ENCODE measurements around the gene FBXO47.
"Not testable (repeated sequence)": the region's sequence is repeated elsewhere in the genome, so short reads cannot be mapped to it uniquely, and the experiment has no call there.

The FBXO47 gene

DNA sequence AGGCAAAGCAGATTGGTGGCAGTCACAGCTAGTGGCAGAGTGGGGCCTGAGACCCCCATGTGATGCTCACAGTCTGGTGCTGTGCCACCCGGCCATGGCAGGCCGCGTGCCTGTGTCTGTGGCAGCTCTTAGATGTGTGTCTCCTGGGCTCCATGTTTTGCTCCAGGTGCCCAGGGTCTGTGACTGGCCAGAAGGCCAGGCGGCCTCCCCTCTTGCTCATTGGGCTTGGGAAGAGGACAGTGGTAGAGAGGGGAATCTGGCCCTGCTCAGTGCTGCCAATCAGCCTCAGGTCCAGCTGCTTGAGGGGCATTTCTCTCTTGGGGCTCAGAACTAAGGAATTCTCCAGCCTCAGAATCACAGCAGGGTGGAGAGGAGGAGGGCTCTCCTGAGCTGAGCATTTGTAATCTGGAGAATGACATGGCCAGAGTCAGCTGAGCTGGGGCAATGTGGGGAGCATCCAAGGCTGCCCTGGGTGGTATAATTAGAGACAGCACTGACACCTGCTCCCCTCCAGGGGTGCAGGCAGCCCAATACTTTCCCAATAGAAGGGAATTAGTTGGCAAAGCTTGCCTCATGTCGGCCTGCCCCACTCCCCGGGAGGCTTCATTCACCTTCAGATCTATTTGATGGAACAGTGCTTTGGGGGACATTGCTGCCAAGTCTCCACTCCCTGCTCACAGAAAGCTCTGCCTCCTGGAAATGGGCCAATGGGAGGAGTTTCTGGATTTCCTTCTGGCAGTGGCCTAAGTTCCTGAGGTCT is 44.5 kb downstream of the FBXO47 start:
- DNase-seq (ENCODE audit: low read depth in 2 of 3, low spot score in 2 of 3), result no peak

DNA sequence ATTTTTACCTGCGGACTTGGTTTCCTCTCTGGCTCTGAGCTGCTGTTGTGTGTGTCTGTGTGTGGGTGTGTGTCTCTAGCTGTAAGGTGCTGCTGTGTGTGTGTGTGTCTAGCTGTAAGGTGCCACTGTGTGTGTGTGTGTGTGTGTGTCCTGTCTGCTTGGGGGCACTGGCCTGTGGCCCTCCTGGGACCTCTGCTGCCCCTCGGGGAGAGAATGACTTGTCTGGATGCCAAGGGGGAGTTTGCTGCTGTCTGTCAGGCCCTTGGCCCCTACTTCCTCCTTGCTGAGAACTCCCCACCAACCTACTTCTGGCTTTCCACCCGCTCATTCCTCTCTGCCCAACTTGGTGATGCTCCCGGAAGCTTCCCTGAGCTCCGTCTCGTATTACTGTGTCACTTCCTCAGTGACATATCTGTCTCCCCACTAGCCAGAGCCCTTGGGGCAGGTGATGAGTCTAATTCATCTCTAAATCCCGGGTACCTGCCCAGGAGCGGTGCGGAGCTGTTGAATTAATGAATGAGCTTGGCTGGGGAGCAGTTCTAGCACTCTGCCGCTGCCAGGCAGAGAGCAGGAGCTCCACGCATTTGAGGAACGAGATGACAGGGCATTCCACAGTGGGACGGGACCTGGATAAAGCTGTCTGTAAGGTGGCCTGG is 45.3 kb downstream of the FBXO47 start:
- DNase-seq (ENCODE audit: low read depth in 2 of 3, low spot score in 2 of 3), result no peak

DNA sequence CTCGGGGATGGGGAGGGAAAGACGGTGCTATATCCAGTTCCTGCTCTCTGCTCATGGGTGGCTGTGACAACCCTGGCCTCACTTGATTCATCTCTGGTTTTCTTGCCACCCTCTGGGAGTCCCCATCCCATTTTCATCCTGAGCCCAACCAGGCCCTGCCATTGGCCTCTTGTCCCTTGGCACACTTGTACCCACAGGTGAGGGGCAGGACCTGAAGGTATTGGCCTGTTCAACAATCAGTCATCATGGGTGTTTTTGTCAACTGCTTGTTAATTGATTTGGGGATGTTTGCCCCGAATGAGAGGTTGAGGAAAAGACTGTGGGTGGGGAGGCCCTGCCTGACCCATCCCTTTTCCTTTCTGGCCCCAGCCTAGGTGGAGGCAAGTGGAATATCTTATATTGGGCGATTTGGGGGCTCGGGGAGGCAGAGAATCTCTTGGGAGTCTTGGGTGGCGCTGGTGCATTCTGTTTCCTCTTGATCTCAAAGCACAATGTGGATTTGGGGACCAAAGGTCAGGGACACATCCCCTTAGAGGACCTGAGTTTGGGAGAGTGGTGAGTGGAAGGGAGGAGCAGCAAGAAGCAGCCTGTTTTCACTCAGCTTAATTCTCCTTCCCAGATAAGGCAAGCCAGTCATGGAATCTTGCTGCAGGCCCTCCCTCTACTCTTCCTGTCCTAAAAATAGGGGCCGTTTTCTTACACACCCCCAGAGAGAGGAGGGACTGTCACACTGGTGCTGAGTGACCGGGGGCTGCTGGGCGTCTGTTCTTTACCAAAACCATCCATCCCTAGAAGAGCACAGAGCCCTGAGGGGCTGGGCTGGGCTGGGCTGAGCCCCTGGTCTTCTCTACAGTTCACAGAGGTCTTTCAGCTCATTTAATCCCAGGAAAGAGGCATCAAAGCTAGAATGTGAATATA is 46.6 kb downstream of the FBXO47 start:
- no peak for DNase-seq (ENCODE audit: low read depth in 2 of 3, low spot score in 2 of 3)

DNA sequence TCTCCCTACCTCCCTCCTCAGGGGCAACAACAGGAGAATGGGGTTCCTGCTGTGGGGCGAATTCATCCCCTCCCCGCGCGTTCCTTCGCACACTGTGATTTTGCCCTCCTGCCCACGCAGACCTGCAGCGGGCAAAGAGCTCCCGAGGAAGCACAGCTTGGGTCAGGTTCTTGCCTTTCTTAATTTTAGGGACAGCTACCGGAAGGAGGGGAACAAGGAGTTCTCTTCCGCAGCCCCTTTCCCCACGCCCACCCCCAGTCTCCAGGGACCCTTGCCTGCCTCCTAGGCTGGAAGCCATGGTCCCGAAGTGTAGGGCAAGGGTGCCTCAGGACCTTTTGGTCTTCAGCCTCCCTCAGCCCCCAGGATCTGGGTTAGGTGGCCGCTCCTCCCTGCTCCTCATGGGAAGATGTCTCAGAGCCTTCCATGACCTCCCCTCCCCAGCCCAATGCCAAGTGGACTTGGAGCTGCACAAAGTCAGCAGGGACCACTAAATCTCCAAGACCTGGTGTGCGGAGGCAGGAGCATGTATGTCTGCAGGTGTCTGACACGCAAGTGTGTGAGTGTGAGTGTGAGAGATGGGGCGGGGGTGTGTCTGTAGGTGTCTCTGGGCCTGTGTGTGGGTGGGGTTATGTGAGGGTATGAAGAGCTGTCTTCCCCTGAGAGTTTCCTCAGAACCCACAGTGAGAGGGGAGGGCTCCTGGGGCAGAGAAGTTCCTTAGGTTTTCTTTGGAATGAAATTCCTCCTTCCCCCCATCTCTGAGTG is 47.7 kb downstream of the FBXO47 start:
- no peak for DNase-seq (ENCODE audit: low read depth in 2 of 3, low spot score in 2 of 3)

DNA sequence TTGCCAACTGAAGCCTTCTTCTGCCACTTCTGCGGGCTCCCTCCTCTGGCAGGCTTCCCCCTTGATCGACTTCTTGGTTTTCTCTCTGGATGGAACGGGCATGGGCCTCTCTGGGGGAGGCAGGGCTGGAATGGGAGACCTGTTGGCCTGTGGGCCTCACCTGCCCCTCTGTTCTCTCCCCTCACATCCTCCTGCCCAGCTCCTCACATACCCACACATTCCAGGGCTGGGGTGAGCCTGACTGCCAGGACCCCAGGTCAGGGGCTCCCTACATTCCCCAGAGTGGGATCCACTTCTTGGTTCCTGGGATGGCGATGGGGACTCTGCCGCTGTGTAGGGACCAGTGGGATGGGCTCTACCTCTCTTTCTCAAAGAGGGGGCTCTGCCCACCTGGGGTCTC is 48.3 kb downstream of the FBXO47 start:
- DNase-seq (ENCODE audit: low read depth in 2 of 3, low spot score in 2 of 3), result no peak

DNA sequence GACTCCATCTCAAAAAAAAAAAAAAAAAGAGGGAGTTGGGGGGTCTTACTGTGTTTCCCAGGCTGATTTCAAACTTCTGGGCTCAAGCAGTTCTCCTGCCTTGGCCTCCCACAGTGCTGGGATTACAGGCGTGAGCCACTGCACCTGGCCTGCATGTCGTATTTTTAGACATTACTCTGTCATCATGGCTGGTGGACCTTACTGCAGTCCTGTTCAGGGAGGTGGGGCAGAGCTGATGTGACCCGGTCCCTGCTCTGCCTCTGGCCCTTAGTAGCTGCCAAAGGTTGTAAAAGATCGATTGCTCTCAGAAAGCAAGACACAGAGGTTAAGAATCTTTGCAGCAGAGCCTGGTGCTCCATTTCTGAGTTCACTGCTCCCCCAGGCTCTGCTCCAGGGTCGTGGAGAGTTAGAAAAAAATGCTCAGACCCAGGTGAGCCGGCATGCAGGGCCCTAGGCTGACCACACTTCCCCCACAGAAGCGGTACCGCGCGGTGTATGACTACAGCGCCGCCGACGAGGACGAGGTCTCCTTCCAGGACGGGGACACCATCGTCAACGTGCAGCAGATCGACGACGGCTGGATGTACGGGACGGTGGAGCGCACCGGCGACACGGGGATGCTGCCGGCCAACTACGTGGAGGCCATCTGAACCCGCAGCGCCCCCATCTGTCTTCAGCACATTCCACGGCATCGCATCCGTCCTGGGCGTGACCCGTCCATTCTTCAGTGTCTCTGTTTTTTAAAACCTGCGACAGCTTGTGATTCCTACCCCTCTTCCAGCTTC is 48.9 kb downstream of the FBXO47 start:
- no peak for DNase-seq (ENCODE audit: low read depth in 2 of 3, low spot score in 2 of 3)

DNA sequence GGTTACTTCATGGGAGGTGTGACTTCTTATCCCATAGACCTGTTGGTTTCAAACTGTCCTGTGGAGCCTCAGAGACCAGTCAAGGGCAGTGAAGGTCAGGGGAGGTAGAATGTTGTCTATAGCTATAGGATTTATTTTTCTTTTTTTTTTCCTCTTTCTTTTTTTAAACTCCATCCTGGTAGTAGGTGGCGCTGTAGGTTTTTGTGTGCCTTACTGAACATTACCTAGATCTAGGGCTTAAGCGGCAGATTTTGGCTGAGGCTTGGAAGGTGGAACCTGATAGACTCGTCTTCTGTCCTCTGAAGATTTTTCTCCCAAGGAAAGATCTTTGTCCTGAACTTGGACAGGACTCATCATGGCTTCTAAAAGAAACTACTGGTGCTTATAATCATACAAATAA is 49.9 kb downstream of the FBXO47 start:
- DNase-seq (ENCODE audit: low read depth in 2 of 3, low spot score in 2 of 3), result no peak

DNA sequence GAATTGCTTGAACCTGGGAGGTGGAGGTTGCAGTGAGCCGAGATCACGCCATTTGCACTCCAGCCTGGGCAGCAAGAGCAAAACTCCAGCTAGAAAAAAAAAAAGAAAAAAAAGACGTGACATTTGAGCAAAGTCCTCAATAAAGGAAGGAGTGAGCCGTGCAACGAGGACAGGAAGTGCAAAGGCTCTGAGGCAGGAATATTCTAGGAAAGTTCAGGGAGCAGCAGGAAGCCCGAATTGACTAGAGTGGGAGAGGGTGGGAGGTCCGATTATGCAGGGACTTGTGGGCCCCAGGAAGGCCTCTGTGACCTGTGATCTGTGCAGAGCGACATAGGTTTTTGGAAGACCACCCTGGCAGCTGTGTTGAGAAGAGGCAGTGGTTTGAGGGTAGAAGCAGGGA is 50.4 kb downstream of the FBXO47 start:
- DNase-seq (ENCODE audit: low read depth in 2 of 3, low spot score in 2 of 3), result no peak

DNA sequence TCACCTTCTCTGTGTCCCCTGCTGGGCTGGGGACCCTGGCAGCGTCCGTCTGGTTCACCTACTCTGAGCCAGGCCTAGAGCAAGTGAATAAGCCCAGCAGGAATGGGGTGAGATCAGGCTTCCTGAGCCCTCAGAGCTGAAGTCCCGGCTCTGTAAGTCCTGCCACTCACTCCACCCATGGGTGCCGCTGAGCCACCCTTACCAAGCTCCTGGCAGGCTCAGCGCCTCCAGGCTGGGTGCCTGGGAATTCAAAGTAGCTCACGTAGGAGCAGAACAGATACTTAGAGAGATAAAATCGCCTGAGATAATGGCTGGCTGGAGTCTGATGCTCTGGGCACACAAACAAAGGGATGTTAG is 51.6 kb downstream of the FBXO47 start:
- DNase-seq (ENCODE audit: low read depth in 2 of 3, low spot score in 2 of 3), result no peak

DNA sequence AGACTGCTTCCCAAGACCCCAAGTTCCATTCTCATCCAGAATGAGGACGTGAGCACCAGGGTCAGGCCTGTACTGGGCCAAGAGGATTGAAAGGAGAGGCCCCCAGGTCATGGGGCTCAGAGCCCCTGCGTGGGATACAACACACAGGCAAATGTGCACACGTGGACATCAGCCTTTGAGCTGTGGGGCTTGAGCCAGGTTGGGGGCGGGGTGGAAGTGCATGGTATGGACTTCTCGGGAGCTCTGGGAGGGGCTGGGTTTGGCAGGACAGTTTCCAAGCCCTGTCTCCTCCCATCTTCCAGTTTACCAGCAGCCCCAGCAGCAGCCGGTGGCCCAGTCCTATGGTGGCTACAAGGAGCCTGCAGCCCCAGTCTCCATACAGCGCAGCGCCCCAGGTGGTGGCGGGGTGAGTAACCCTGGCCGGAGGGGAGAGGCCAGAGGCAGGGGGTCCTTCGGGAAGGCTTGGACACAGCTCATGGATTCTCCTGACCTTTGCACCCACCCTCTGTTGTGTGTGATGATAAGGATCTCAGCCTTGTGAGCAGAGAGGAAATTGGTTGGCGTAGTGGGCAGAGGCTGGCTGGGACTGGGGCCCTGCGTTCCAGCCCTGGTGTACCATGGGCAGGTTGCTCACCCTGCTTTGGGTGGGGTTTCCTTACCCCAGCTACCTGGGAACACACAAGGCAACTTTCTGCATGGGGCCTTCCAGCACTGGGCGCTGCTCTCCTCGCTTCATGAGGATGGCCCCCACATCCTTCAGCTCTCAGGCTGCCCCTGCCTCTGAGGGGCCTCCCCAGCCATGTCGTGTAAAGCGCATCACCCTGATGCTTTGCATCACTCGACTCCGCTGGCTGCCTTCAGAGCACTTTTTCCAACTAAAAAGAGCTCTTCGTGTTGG is 52.2 kb downstream of the FBXO47 start:
- no peak for DNase-seq (ENCODE audit: low read depth in 2 of 3, low spot score in 2 of 3)

DNA sequence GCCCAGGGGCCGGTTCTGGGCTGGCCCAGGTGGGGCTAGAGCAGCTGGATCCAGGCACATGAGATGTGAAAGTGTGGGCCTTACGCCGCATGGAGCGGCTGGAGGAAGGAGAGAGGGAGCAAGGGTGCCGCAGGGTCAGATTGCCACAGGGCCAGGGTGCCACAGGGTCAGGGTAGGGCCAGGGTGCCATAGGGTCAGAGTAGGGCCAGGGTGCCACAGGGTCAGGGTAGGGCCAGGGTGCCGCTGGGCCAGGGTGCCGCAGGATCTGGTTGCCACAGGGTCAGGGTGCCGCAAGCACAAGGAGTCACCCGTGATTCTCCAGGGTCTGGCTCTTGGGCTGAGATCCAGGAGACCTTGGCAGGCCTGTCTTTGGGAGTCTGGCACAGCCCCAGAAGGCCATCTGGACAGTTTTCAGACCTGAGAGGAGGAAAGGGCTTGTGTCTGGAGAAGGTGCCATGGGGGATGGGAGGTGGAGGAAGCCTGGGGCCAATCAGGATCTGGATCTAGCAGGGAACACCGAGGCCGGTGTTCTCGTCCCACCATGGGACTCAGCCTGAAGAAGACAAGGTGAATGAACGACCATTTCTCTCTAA is 54.9 kb downstream of the FBXO47 start:
- no peak for DNase-seq (ENCODE audit: low read depth in 2 of 3, low spot score in 2 of 3)

DNA sequence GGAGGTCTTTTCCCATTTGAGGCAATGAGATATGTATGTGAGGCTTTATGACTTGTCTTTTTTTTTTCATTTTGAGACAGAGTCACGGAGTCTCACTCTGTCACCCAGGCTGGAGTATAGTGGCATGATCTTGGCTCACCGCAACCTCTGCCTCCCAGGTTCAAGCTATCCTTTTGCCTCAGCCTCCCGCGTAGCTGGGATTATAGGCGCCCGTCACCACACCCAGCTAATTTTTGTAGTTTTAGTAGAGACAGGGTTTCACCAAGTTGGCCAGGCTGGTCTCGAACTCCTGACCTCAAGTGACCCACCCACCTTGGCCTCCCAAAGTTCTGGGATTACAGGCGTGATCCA is 55.5 kb downstream of the FBXO47 start:
- not testable (repeated sequence) for DNase-seq (ENCODE audit: low read depth in 2 of 3, low spot score in 2 of 3)

DNA sequence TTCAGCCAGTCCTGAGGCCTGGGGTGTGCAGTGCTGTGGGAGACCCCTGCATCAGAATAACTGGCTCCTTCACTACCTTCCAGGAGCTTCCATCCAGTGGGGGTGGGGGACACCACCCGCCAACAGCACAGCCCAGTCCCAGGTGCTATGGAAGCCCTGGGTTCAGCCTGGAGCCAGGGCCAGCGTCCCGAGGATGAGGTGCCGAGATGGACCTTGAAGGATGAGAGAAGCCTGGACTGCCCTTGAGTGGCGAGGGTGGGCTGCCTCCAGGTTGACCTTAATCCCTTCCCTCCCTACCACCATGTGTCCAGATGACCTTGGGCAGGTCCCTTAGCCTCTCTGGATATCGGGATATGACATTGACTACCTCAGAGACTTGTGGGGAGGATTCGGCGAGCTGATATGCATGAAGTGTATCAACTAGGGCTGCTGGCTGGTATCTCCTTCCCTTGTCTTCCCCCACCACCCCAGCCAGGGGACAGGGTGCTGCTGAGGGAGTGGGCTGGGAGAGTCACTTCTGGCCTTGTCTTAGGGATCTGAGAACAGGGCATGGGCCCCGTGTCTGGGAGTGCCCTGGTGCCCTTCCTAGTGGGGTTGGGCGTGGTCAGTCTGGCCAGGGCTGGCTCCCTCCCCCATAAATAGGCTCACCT is 56.0 kb downstream of the FBXO47 start:
- DNase-seq (ENCODE audit: low read depth in 2 of 3, low spot score in 2 of 3), result no peak

DNA sequence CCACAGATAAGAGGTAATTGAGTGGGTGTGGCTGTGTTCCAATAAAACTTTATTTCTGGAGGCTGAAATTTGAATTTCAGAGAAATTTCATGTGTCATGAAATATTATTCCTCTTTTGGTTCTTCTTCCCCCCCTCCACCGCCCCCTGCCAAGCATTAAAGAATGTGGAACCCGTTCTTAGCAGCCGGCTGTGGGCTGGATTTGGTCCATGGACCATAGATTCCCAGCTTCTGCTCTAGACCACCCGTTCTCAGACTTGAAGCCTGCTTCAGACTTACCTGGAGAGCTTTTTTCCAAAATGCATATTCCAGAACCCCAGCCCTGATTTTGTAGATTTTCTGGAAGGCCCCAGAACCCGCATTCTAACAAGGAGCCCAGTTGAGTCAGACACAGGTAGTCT is 56.9 kb downstream of the FBXO47 start:
- no peak for DNase-seq (ENCODE audit: low read depth in 2 of 3, low spot score in 2 of 3)

DNA sequence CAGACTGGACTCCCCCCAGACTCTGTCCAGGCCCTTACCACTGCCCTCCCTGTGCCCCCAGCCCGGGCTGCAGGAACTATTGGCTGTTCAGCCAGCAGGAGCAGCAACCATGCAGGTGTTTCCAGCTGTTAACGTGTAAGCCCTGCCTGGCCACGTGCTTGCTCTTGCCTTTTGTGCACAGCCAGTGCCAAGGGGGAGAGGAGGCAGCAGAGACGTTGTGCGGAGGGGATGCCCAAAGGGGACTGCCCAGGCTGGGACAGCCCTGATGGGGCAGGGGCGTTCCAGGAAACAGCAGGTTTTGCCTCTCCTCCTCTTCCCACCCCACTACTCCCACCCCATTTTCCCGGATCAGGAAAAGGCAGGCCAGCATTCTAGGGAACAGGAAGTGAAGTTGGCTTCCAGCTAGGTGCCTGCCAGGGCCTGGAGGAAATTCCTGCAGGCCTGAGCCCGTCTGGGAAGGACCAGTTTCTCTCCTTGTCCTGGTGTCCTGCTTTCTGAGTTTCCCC is 58.5 kb downstream of the FBXO47 start:
- DNase-seq (ENCODE audit: low read depth in 2 of 3, low spot score in 2 of 3), result no peak

DNA sequence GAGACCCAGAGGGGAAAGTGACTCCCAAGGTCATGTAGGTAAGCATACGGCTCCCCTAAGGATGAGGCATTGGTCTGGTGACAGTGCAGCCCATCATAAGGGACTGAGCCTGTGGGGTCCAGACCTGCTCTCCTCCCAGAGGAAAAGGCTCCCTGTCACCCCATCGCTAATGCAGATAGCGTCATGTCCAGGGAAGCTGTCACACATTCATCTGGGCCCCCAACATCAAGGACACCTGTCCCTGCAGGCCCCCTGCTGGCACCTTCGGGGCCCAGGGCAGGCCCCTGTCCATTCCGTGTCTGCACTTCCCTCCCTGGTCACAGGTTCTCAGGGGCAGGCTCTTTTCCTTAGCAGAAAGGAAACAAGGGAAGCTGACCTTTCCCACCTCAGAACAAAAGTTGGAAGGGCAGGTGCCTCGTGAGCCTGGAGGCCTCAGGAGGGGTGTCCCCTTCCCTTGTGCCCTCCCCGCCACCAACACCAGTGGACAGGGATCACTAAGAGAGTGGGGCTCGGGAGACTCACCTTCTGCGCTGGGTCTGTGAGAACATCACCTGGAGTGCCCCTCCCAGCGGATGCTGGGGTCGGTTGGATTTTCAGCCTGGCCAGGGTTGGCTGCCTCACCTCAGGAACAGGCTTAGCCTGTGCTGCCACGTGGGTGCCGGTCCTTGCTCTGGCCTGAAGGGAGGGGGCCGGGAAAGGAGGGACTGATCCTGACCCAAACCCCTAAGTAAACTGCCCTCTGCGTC is 59.1 kb downstream of the FBXO47 start:
- no peak for DNase-seq (ENCODE audit: low read depth in 2 of 3, low spot score in 2 of 3)

DNA sequence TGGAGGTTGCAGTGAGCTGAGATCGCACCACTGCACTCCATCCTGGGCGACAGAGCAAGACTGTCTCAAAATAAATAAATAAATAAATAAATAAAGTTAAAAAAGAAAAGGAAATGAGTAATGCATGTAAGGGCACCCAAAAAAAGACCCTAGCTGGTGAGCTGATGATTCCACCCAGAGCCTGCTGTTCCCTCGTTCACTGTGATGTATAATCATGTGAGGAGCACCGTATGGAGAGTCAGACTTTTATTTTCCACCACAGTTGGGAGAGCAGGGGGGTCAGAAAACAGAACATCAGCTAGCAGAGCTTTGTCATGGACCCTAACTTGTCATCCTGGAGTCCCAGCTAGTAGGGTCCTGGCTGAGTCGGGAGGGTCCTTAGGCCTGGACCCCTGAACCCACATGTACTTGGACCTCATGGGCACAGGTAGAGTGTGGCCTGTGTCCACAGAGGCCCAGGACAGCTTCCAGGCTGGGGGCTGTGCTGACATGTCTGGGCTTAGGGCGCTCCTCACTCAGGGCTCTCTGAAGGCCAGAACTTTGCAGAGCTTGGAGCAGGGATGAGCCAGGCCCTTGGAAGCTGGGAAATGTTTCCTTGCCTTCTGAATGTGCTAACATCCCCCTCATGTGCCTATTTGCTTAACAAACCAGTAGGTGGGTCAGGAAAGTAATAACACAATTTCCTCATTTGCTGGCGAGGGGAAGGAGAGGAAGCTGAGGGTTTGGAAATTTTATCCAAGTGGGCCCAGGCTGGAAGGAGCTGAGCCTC is 60.6 kb downstream of the FBXO47 start:
- DNase-seq (ENCODE audit: low read depth in 2 of 3, low spot score in 2 of 3), result no peak
